ENCODE results near the gene DNAJB8. TPM values are rescaled to one million over a fixed set of nuclear protein-coding genes. Genes with fewer than 3 reads are reported as not detected.

DNAJB8 gene
- total and polyA plus RNA-seq, 4 donors = not detected

- TF ChIP-seq EGR1 (IDR thresholded peaks at IDR 0.05; ENCODE audit: low read depth in 2 of 2) (no peak), SP1 (IDR thresholded peaks at IDR 0.05) (no peak), RAD21 (IDR thresholded peaks at IDR 0.05) (no peak), YY1 (IDR thresholded peaks at IDR 0.05) (no peak), FOXA2 (IDR thresholded peaks at IDR 0.05) (no peak)
Observed at GRCh38 chr3:128424508-128425069, 42.1 kb downstream of the DNAJB8 start (continued).

GRCh38 chr3:128423525-128424147, 43.1 kb downstream of the DNAJB8 start:
- Histone ChIP-seq H3K4me3 (ENCODE audit: low read depth in 1 of 3, low read length in 3 of 3) (no peak overlapping the region), H3K9me3 (ENCODE audit: control insufficient read depth in 4 of 4, low read length in 3 of 4) (no peaks in the 10 kb centered on the region), H3K27ac (ENCODE audit: low read depth in 1 of 2, low read length in 2 of 2) (no peak overlapping the region), H3K4me1 (ENCODE audit: control insufficient read depth in 4 of 4, insufficient read depth in 4 of 4, low read length in 3 of 4) (peaks cover 0 to 8% (median 4%) of the 10 kb centered on the region in 4 donors), H3K27me3 (ENCODE audit: control insufficient read depth in 4 of 4, insufficient read depth in 4 of 4, low read length in 3 of 4) (no peaks in the 10 kb centered on the region), H3K9ac (ENCODE audit: low read depth in 1 of 2, low read length in 2 of 2) (no peak overlapping the region), H3K36me3 (ENCODE audit: control insufficient read depth in 4 of 4, insufficient read depth in 3 of 4, low read depth in 1 of 4, low read length in 3 of 4) (no peaks in the 10 kb centered on the region)
- WGBS = 91% methylated on average over 7 of the region's 7 CpGs
- no peak for DNase-seq (ENCODE audit: low spot score)
- TF ChIP-seq TAF1 (conservative IDR thresholded peaks at IDR 0.05) (no peak), HNF4A (conservative IDR thresholded peaks at IDR 0.05) (no peak), YY1 (IDR thresholded peaks at IDR 0.05) (no peak), JUND (IDR thresholded peaks at IDR 0.05) (no peak), FOXA2 (IDR thresholded peaks at IDR 0.05) (no peak), RAD21 (IDR thresholded peaks at IDR 0.05) (no peak), EGR1 (IDR thresholded peaks at IDR 0.05; ENCODE audit: low read depth in 2 of 2) (no peak), RXRA (IDR thresholded peaks at IDR 0.05) (no peak), SP1 (IDR thresholded peaks at IDR 0.05) (no peak), GABPA (IDR thresholded peaks at IDR 0.05 in 1 of 2, conservative IDR thresholded peaks at IDR 0.05 in 1 of 2) (no peak), MAX (IDR thresholded peaks at IDR 0.05) (no peak), CTCF (IDR thresholded peaks at IDR 0.05; ENCODE audit: low read depth, low read length, missing input control) (no peak)

GRCh38 chr3:128422762-128423524, 43.7 kb downstream of the DNAJB8 start:
- Histone ChIP-seq H3K4me1 (ENCODE audit: control insufficient read depth in 4 of 4, insufficient read depth in 4 of 4, low read length in 3 of 4) (peaks cover 0 to 8% (median 4%) of the 10 kb centered on the region in 4 donors), H3K4me3 (ENCODE audit: low read depth in 1 of 3, low read length in 3 of 3) (no peak overlapping the region), H3K27ac (ENCODE audit: low read depth in 1 of 2, low read length in 2 of 2) (no peak overlapping the region), H3K27me3 (ENCODE audit: control insufficient read depth in 4 of 4, insufficient read depth in 4 of 4, low read length in 3 of 4) (no peaks in the 10 kb centered on the region), H3K36me3 (ENCODE audit: control insufficient read depth in 4 of 4, insufficient read depth in 3 of 4, low read depth in 1 of 4, low read length in 3 of 4) (no peaks in the 10 kb centered on the region), H3K9ac (ENCODE audit: low read depth in 1 of 2, low read length in 2 of 2) (no peak overlapping the region), H3K9me3 (ENCODE audit: control insufficient read depth in 4 of 4, low read length in 3 of 4) (no peaks in the 10 kb centered on the region)
- DNase-seq (ENCODE audit: low spot score) = no peak
- WGBS = 92% methylated on average over 3 of the region's 3 CpGs
- TF ChIP-seq REST (IDR thresholded peaks at IDR 0.05) (no peak), CTCF (IDR thresholded peaks at IDR 0.05; ENCODE audit: low read depth, low read length, missing input control) (no peak), MAX (IDR thresholded peaks at IDR 0.05) (no peak), SP1 (IDR thresholded peaks at IDR 0.05) (no peak), HNF4A (conservative IDR thresholded peaks at IDR 0.05) (no peak), NR2F2 (IDR thresholded peaks at IDR 0.05) (no peak), JUND (IDR thresholded peaks at IDR 0.05) (no peak), ZBTB33 (IDR thresholded peaks at IDR 0.05) (no peak), TAF1 (conservative IDR thresholded peaks at IDR 0.05) (no peak), RXRA (IDR thresholded peaks at IDR 0.05) (no peak), GABPA (IDR thresholded peaks at IDR 0.05 in 1 of 2, conservative IDR thresholded peaks at IDR 0.05 in 1 of 2) (no peak), EGR1 (IDR thresholded peaks at IDR 0.05; ENCODE audit: low read depth in 2 of 2) (no peak), FOXA1 (IDR thresholded peaks at IDR 0.05) (no peak), HNF4G (IDR thresholded peaks at IDR 0.05) (no peak)
